Measurements from ENCODE around the gene SLC7A14. TPM values are rescaled to one million over a fixed set of nuclear protein-coding genes. Genes with fewer than 3 reads are reported as not detected.

SLC7A14 gene
- total RNA-seq, 4 donors from 2014 or later = not detected

DNA sequence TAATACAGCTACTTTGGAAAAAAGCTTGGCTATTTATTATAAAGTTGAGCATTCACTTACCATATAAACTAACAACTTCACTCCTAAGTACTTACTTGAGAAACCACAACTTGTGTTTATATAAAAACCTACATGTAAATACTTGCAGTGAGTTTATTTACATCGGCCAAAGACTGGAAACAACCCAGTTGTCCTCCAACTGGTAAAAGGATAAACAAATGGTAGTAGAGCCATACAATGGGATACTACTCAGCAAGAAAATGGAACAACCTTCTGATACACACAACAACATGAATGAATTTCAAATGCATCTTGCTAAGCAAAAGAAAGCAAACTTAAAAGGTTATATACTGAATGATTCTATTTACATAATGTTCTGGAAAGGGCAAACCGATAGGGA is 63.7 kb downstream of the SLC7A14 start:
- DNase-seq (ENCODE audit: low spot score in 2 of 2) = no peak
- no peak overlapping the region for H3K4me3 ChIP-seq (ENCODE audit: low read depth, poor library complexity, severe bottlenecking)
- TF ChIP-seq, protein P1, sequence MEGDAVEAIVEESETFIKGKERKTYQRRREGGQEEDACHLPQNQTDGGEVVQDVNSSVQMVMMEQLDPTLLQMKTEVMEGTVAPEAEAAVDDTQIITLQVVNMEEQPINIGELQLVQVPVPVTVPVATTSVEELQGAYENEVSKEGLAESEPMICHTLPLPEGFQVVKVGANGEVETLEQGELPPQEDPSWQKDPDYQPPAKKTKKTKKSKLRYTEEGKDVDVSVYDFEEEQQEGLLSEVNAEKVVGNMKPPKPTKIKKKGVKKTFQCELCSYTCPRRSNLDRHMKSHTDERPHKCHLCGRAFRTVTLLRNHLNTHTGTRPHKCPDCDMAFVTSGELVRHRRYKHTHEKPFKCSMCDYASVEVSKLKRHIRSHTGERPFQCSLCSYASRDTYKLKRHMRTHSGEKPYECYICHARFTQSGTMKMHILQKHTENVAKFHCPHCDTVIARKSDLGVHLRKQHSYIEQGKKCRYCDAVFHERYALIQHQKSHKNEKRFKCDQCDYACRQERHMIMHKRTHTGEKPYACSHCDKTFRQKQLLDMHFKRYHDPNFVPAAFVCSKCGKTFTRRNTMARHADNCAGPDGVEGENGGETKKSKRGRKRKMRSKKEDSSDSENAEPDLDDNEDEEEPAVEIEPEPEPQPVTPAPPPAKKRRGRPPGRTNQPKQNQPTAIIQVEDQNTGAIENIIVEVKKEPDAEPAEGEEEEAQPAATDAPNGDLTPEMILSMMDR (IDR thresholded peaks at IDR 0.05) = no peak
- no peak for TF ChIP-seq POLR2A (IDR thresholded peaks at IDR 0.05)
- WGBS, 2 donors = 44 to 48% methylated on average over 2 of the region's 2 CpGs
- intact Hi-C loops (cut with DNase I; ENCODE audit: low total_unique reads) = no loop called here

DNA sequence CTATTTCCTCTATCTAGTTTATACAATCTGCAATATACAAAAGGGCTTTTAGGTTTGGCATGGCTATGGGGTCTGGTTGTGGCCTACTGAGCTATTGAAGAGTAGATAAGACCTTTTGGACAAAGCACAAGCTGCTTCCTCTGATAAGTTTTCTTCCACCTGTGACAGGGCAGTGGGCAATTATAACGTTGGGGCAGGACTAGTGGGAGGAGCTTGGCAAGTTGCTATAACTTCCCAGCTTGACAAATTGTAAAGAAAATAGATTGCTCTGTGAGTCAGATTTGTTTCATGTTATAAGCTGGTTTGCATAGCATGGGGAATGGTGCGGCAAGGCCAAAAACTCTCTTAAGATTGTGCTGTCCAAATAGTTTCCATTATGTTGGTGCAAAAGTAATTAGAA is 64.9 kb downstream of the SLC7A14 start:
- no peak for TF ChIP-seq POLR2A (IDR thresholded peaks at IDR 0.05)
- TF ChIP-seq, protein P1 (IDR thresholded peaks at IDR 0.05) = no peak
- H3K4me3 ChIP-seq (ENCODE audit: low read depth, poor library complexity, severe bottlenecking) = no peak overlapping the region
- no peak for DNase-seq (ENCODE audit: low spot score in 2 of 2)

DNA sequence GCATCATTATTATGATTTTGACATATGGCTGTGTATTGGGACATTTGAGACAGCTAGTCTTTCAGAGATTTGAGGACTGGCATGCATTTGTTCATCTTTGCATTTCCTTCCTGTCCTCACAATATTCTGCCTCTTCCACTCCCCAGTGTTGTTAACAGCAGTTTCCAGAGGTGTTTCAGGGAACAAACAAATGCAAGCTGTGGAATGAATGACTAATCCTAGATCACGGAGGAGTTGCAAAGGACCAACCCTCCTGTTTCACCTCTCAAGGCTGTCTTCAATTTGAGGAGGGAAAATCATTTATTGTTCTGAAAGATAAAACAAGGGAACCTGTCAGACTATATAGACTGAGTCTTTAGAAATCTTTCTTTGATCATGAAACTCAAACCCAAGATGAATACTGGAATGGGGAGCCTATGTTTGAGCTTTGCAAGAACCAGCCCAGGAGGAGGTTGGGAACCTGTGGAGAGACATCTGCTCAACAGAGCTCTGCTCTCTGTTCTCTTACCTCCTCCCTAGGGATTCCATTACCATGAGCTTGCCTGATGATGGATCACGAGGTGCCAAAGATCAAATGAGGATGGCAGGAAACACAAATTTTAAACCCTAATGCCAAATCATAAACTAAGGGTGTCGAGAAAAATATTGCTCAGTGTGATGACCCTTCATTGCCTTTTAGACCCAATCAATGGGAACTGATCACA is 68.5 kb downstream of the SLC7A14 start:
- DNase-seq (ENCODE audit: low spot score in 2 of 2) = no peak
- WGBS, 2 donors = 58 to 72% methylated on average over 3 of the region's 3 CpGs
- intact Hi-C loops (cut with DNase I; ENCODE audit: low total_unique reads) = no loop called here
- H3K4me3 ChIP-seq (ENCODE audit: low read depth, poor library complexity, severe bottlenecking) = no peak overlapping the region
- TF ChIP-seq, protein P1 (IDR thresholded peaks at IDR 0.05) = no peak
- no peak for TF ChIP-seq POLR2A (IDR thresholded peaks at IDR 0.05)

More for the DNA sequence above, 64.9 kb downstream of the SLC7A14 start:
- intact Hi-C loops (cut with DNase I; ENCODE audit: low total_unique reads) = no loop called here
- WGBS, 2 donors = 43 to 48% methylated on average over 2 of the region's 2 CpGs

DNA sequence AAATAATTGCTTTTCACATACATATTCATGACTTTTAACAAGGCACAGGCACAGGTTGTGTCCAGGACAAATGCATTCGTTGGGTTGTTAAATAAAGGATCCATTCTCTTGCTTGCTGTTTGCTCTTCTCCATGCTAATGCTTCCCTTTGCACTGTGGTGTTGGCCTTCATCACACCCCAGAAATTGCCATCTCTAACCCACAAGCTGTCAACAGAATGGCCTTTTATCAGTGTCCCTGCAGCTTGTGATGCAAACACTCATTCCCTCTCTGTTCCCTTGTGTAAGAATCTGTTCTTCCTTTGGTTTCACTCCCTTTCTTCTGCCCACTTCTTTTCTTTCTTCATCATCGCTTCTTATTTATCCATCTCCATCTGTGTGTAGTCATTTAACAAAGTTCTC is 72.2 kb downstream of the SLC7A14 start:
- no peak overlapping the region for H3K4me3 ChIP-seq (ENCODE audit: low read depth, poor library complexity, severe bottlenecking)
- no peak for DNase-seq (ENCODE audit: low spot score in 2 of 2)
- WGBS, 2 donors = 80 to 82% methylated on average over 2 of the region's 2 CpGs
- TF ChIP-seq POLR2A (IDR thresholded peaks at IDR 0.05) = no peak
- TF ChIP-seq, protein P1 (IDR thresholded peaks at IDR 0.05) = no peak
- intact Hi-C loops (cut with DNase I; ENCODE audit: low total_unique reads) = no loop called here

DNA sequence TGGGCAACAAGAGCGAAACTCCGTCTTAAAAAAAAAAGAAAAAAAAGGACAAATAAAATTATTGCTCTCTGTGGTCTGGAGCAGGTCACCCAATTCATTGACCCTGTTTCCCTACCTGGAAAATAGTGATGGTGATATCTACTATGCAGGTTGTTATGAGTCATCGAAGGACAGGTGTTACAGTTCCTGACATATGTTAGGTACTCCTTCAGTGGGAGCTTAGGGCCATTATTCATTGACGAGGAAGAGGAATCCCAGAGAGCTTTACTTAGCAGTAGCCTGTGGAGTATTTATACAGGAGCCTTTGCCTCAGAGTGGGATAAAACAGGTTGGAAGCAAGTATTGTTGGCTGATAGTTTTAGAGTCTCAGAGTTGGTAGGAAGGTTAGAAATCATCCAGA is 74.5 kb downstream of the SLC7A14 start:
- no peak for TF ChIP-seq POLR2A (IDR thresholded peaks at IDR 0.05)
- TF ChIP-seq, protein P1 (IDR thresholded peaks at IDR 0.05) = no peak
- intact Hi-C loops (cut with DNase I; ENCODE audit: low total_unique reads) = no loop called here

DNA sequence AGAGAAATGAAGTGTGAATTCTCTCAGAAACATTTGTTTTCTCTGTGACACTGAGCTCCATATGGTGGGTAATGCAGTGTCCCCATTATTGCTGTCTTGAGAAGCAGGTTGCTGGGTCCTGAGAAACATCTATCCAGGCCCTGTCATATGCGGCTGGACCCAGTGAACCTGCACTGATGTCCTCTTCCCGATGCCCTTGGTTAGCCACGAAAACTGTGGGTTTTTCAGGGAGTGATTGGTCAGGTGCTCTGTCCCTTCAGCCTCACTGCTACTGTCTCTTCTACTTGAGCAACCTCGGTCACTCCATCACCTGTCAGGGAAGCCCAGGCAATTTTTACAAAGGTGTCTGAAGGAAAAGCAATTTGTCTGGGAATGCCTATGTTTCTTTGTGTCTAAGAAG is 77.0 kb downstream of the SLC7A14 start:
- 90 to 95% methylated on average over 4 of the region's 4 CpGs for WGBS, 2 donors
- intact Hi-C loops (cut with DNase I; ENCODE audit: low total_unique reads) = no loop called here
- DNase-seq (ENCODE audit: low spot score in 2 of 2) = no peak
- H3K4me3 ChIP-seq (ENCODE audit: low read depth, poor library complexity, severe bottlenecking) = no peak overlapping the region
- TF ChIP-seq, protein P1 (IDR thresholded peaks at IDR 0.05) = no peak
- TF ChIP-seq POLR2A (IDR thresholded peaks at IDR 0.05) = no peak

More for the DNA sequence above, 74.5 kb downstream of the SLC7A14 start:
- no peak for DNase-seq (ENCODE audit: low spot score in 2 of 2)
- H3K4me3 ChIP-seq (ENCODE audit: low read depth, poor library complexity, severe bottlenecking) = no peak overlapping the region
- WGBS, 2 donors = 87 to 92% methylated on average over 4 of the region's 4 CpGs
